HG03354 (cell line): ENCODE results near the gene KLHL10.
"Not testable (repeated sequence)": the region's sequence is repeated elsewhere in the genome, so short reads cannot be mapped to it uniquely, and the experiment has no call there.

Experiments
- ATAC-seq: cut with Tn5 transposase; IDR thresholded peaks from one replicate; pipeline ENCODE4 v1.9.1; 2021; ENCODE audit warnings: mild to moderate bottlenecking; ENCODE audit not compliant: unreplicated experiment, poor library complexity, severe bottlenecking

Gene KLHL10

GRCh38 chr17:41844971-41845370 lies 7.3 kb downstream of the KLHL10 start:
- no peak for ATAC-seq

GRCh38 chr17:41848788-41849187 lies 11.2 kb downstream of the KLHL10 start:
- no peak for ATAC-seq

GRCh38 chr17:41849251-41849990 lies 11.8 kb downstream of the KLHL10 start:
- ATAC-seq: no peak

- not testable (repeated sequence) for ATAC-seq
Observed at GRCh38 chr17:41851382-41851781, 13.8 kb downstream of the KLHL10 start.

GRCh38 chr17:41860254-41860931 lies 22.8 kb downstream of the KLHL10 start:
- no peak for ATAC-seq

- ATAC-seq: no peak
Observed at GRCh38 chr17:41863074-41863848, 25.6 kb downstream of the KLHL10 start.

GRCh38 chr17:41864498-41864835 lies 26.8 kb downstream of the KLHL10 start:
- no peak for ATAC-seq

GRCh38 chr17:41864836-41865595 lies 27.4 kb downstream of the KLHL10 start, which contains the start of gene KLHL11:
Gene KLHL11 (minus strand): TSS chr17:41865423. CDS start chr17:41865370, 53 bp downstream.
- peak; percentile 88 for ATAC-seq

GRCh38 chr17:41865596-41865893 lies 27.9 kb downstream of the KLHL10 start:
- ATAC-seq: no peak

GRCh38 chr17:41868568-41868967 lies 30.9 kb downstream of the KLHL10 start:
- ATAC-seq: no peak

- no peak for ATAC-seq
Observed at GRCh38 chr17:41869426-41869825, 31.8 kb downstream of the KLHL10 start.

- ATAC-seq: no peak
Observed at GRCh38 chr17:41870097-41870496, 32.5 kb downstream of the KLHL10 start.

GRCh38 chr17:41870627-41871026 lies 33.0 kb downstream of the KLHL10 start:
- no peak for ATAC-seq

GRCh38 chr17:41871789-41872188 lies 34.2 kb downstream of the KLHL10 start:
- no peak for ATAC-seq

GRCh38 chr17:41873559-41874292 lies 36.1 kb downstream of the KLHL10 start:
- no peak for ATAC-seq

- not testable (repeated sequence) for ATAC-seq
Observed at GRCh38 chr17:41874293-41874670, 36.7 kb downstream of the KLHL10 start.

- no peak for ATAC-seq
Observed at GRCh38 chr17:41880130-41880529, 42.5 kb downstream of the KLHL10 start.

- no peak for ATAC-seq
Observed at GRCh38 chr17:41882756-41883155, 45.1 kb downstream of the KLHL10 start.

GRCh38 chr17:41885733-41886132 lies 48.1 kb downstream of the KLHL10 start:
- ATAC-seq: no peak
